HepG2 (cell line): ENCODE data around the gene RASGRP2. TPM values are rescaled to one million over a fixed set of nuclear protein-coding genes. Genes with fewer than 3 reads are reported as not detected.

Experiments used
- ATAC-seq: fragments of 200-7000 bp; cut with Tn5 transposase; 3 replicates; pipeline ENCODE4 v1.9.1; 2020; ENCODE audit warnings: mild to moderate bottlenecking, moderate library complexity
- BruUV-seq: library from RNA; stranded (reverse); fragments of 400-500 nt; replicated peaks from 2 replicates; lab custom pipeline; 2021; lab: Mats Ljungman, UMichigan
- CTCF ChIA-PET: fragments of 300-600 bp; formaldehyde crosslinking; extraction: SDS; loops from one replicate; lab custom pipeline; 2021; ENCODE audit warnings: low total read pairs, inconsistent platforms, low intra/inter-chr PET ratio; lab: Yijun Ruan, JAX
- POLR2A ChIA-PET: fragments of 350-600 bp; sonication (Branson Sonifier 250); formaldehyde crosslinking; loops from one replicate; lab custom pipeline; 2020; ENCODE audit warnings: antibody characterized with exemption, inconsistent platforms; lab: Yijun Ruan, JAX
- DNase-seq: peaks from one replicate; pipeline ENCODE4 v3.0.0-alpha.2; 2015; ENCODE audit warnings: low spot score
- FAIRE-seq: peaks from 3 replicates; lab custom pipeline; 2011; peaks lifted over from hg19 to GRCh38; lab: Jason Lieb, UNC
- H2AFZ ChIP-seq: one replicate; pipeline ENCODE4 v1.6.1; 2011; ENCODE audit warnings: low read length, inconsistent platforms
- H3K27ac ChIP-seq: fragments of 300-600 bp; 3 replicates; pipeline ENCODE4 v1.8.0; 2011; ENCODE audit warnings: mixed run types, mild to moderate bottlenecking, mixed read lengths, low read length, inconsistent platforms; ENCODE audit not compliant: insufficient read depth; ENCODE audit errors: extremely low read length
- H3K27me3 ChIP-seq, 2 experiments: fragments of 200-600 bp in 1 of 2; 2 replicates in 1 of 2; 3 replicates in 1 of 2; pipeline versions ENCODE4 v1.6.0 to v1.8.0; 2011; ENCODE audit warnings: low read length in 2 of 2, mild to moderate bottlenecking in 2 of 2, moderate library complexity in 2 of 2, inconsistent platforms in 1 of 2; ENCODE audit not compliant: insufficient read depth in 2 of 2, control insufficient read depth in 1 of 2
- H3K36me3 ChIP-seq, 2 experiments: fragments of 200-600 bp in 1 of 2; replicated peaks in 1 of 2; 2 replicates in 1 of 2; 3 replicates in 1 of 2; pipeline versions ENCODE4 v1.5.1 to v1.8.0; 2011; ENCODE audit warnings: low read length in 2 of 2, inconsistent platforms in 1 of 2; ENCODE audit not compliant: insufficient read depth in 2 of 2, control insufficient read depth in 1 of 2
- H3K4me1 ChIP-seq: 2 replicates; pipeline ENCODE4 v1.5.1; 2012; ENCODE audit warnings: low read length, inconsistent platforms; ENCODE audit not compliant: insufficient read depth
- H3K4me2 ChIP-seq: 2 replicates; pipeline ENCODE4 v1.6.0; 2011; ENCODE audit warnings: low read depth, low read length, inconsistent platforms
- H3K4me3 ChIP-seq, 3 experiments: fragments of 200-600 bp in 1 of 3; sonication (generic), shearing (Covaris generic) in 1 of 3; replicated peaks in 1 of 3; 2 replicates each; pipeline ENCODE4 v1.5.1; 2011 to 2016; ENCODE audit warnings: low read length in 3 of 3, inconsistent platforms in 2 of 3, low read depth in 2 of 3, mild to moderate bottlenecking in 2 of 3, control low read depth in 1 of 3, mixed read lengths in 1 of 3; ENCODE audit not compliant: insufficient read depth in 1 of 3
- H3K79me2 ChIP-seq: one replicate; pipeline ENCODE4 v1.6.1; 2011; ENCODE audit warnings: low read length, inconsistent platforms; ENCODE audit not compliant: insufficient read depth
- H3K9ac ChIP-seq: 2 replicates; pipeline ENCODE4 v1.6.0; 2011; ENCODE audit warnings: mild to moderate bottlenecking, low read depth, low read length, inconsistent platforms; ENCODE audit not compliant: insufficient read depth
- H3K9me3 ChIP-seq: 2 replicates; pipeline ENCODE4 v1.5.1; 2012; ENCODE audit warnings: mild to moderate bottlenecking, low read length
- H4K20me1 ChIP-seq: 2 replicates; pipeline ENCODE4 v1.6.0; 2011; ENCODE audit warnings: inconsistent platforms, mild to moderate bottlenecking, low read length, moderate library complexity; ENCODE audit not compliant: insufficient read depth
- HNF1A ChIP-seq, 2 experiments: sonication (generic) in 1 of 2; formaldehyde crosslinking in 1 of 2; IDR thresholded peaks; 2 replicates each; pipeline versions ENCODE4 v1.4.0 to v1.6.1; 2016 to 2020; ENCODE audit warnings: borderline replicate concordance in 1 of 2, low read depth in 1 of 2, mild to moderate bottlenecking in 1 of 2, missing genetic modification reagents in 1 of 2
- MIXL1 ChIP-seq: IDR thresholded peaks from 2 replicates; pipeline ENCODE4 v1.6.1; 2016
- MLLT10 ChIP-seq: sonication (generic); formaldehyde crosslinking; IDR thresholded peaks from 2 replicates; pipeline ENCODE4 v1.4.0; 2020; ENCODE audit warnings: missing genetic modification reagents
- PHF20 ChIP-seq: sonication (generic); formaldehyde crosslinking; IDR thresholded peaks from 2 replicates; pipeline ENCODE4 v1.5.0; 2020; ENCODE audit warnings: mild to moderate bottlenecking, missing genetic modification reagents
- ZFP62 ChIP-seq: sonication (generic); formaldehyde crosslinking; IDR thresholded peaks from 2 replicates; pipeline ENCODE4 v1.4.0; 2020; ENCODE audit warnings: missing genetic modification reagents
- ZNF367 ChIP-seq: sonication (generic); formaldehyde crosslinking; IDR thresholded peaks from 2 replicates; pipeline ENCODE4 v1.4.0; 2020; ENCODE audit warnings: missing genetic modification reagents, borderline replicate concordance
- ZNF44 ChIP-seq: sonication (generic); formaldehyde crosslinking; IDR thresholded peaks from 2 replicates; pipeline ENCODE4 v1.5.1; 2020; ENCODE audit warnings: mild to moderate bottlenecking, missing genetic modification reagents
- ZNF598 ChIP-seq: sonication (generic); formaldehyde crosslinking; IDR thresholded peaks from 2 replicates; pipeline ENCODE4 v1.5.1; 2020; ENCODE audit warnings: mild to moderate bottlenecking, missing genetic modification reagents, borderline replicate concordance
- ZNF674 ChIP-seq: sonication (generic); formaldehyde crosslinking; IDR thresholded peaks from 2 replicates; pipeline ENCODE4 v1.5.0; 2020; ENCODE audit warnings: low read depth, mild to moderate bottlenecking, missing genetic modification reagents
- ZNF800 ChIP-seq: sonication (generic); formaldehyde crosslinking; IDR thresholded peaks from 2 replicates; pipeline ENCODE4 v1.4.0; 2020; ENCODE audit warnings: missing genetic modification reagents
- WGBS: methylation state at CpG from one replicate; pipeline ENCODE4 v1.1.6; 2017; ENCODE audit warnings: low lambda C conversion rate; 5-methylcytosine and 5-hydroxymethylcytosine counted together
- in situ Hi-C: cut with HindIII; loops from 2 replicates; pipeline ENCODE4 v1.10.0; 2017; ENCODE audit warnings: low pct_unique_long_range_greater_than_20kb; ENCODE audit not compliant: extremely low pct_ligation_motif_present
- intact Hi-C: fragments of 100-400 bp; cut with micrococcal nuclease; formaldehyde crosslinking; loops from one replicate; pipeline ENCODE4 v1.10.0; 2022; ENCODE audit not compliant: unreplicated experiment
- polyA plus RNA-seq, 8 experiments: library from polyadenylated mRNA; depleted of rRNA in 3 of 8; stranded (reverse) in 7 of 8; unstranded in 1 of 8; fragments of >200 nt; fragmentation: Illumina TruSeq in 4 of 8; extraction: Trizol in 4 of 8; gene quantifications; 2 replicates each; pipeline versions ENCODE4 v1.2.1 to v1.2.3, GENCODE V29; 2011 to 2016; ENCODE audit warnings: low read depth in 4 of 8, missing spikeins in 1 of 8, mixed read lengths in 1 of 8; ENCODE audit not compliant: insufficient read depth in 1 of 8
- total RNA-seq, 5 experiments: library from RNA; depleted of rRNA; stranded (reverse); fragments of >200 nt; fragmentation: Illumina TruSeq; extraction: Trizol; gene quantifications; 2 replicates each; pipeline ENCODE4 v1.2.3, GENCODE V29; 2016; ENCODE audit warnings: low read depth in 1 of 5
- TF ChIP-seq, protein P1 (sequence below): sonication (generic); formaldehyde crosslinking; IDR thresholded peaks from 2 replicates; pipeline ENCODE4 v1.4.0; 2020; ENCODE audit warnings: missing genetic modification reagents
- TF ChIP-seq, protein P2 (sequence below): sonication (generic); formaldehyde crosslinking; IDR thresholded peaks from 2 replicates; pipeline ENCODE4 v1.5.0; 2020; ENCODE audit warnings: missing genetic modification reagents

Gene RASGRP2
- total and polyA plus RNA-seq, 2 of the 13 experiments (the other 11 are each of a cell fraction or from before 2014, with no cell fraction given), result 0.61 TPM; not detected in 1

DNA sequence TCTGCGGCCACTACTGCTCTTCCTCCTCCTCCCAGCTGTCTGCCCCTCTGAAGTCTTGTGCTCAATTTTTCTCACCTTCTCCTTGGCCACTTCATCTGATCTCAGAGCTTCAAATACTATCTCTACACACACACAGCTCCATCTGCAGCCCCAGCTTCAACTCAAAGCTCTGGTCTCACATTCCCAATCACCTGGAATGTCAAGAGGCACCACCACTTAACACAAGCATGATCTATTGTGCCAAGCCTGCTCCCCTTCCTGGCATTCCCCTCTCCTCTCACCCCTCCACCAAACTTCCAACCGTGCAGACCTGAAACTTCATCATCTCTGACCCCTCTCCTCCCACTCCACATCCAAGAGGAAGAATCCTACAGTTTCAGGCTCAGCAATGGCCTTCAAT is 38.4 kb downstream of the RASGRP2 start:
- POLR2A ChIA-PET, result no interaction called here
- in situ Hi-C loops, result no loop called here
- no peaks in the 10 kb centered on the region for H4K20me1 ChIP-seq
- DNase-seq (no peak), FAIRE-seq (no peak), ATAC-seq (no peak)
- TF ChIP-seq PHF20 (CRISPR knock-in tag) (no peak), ZNF674 (CRISPR knock-in tag) (no peak), MLLT10 (no peak), ZNF44 (CRISPR knock-in tag) (no peak), ZNF367 (CRISPR knock-in tag) (no peak), ZNF598 (CRISPR knock-in tag) (no peak), HNF1A (IDR thresholded peaks at IDR 0.05; ENCODE audit: low read depth) (no peak), HNF1A (CRISPR knock-in tag; IDR thresholded peaks at IDR 0.05; ENCODE audit: borderline replicate concordance) (no peak), MIXL1 (no peak), ZFP62 (CRISPR knock-in tag) (no peak), ZNF800 (no peak)
- TF ChIP-seq, protein P1, sequence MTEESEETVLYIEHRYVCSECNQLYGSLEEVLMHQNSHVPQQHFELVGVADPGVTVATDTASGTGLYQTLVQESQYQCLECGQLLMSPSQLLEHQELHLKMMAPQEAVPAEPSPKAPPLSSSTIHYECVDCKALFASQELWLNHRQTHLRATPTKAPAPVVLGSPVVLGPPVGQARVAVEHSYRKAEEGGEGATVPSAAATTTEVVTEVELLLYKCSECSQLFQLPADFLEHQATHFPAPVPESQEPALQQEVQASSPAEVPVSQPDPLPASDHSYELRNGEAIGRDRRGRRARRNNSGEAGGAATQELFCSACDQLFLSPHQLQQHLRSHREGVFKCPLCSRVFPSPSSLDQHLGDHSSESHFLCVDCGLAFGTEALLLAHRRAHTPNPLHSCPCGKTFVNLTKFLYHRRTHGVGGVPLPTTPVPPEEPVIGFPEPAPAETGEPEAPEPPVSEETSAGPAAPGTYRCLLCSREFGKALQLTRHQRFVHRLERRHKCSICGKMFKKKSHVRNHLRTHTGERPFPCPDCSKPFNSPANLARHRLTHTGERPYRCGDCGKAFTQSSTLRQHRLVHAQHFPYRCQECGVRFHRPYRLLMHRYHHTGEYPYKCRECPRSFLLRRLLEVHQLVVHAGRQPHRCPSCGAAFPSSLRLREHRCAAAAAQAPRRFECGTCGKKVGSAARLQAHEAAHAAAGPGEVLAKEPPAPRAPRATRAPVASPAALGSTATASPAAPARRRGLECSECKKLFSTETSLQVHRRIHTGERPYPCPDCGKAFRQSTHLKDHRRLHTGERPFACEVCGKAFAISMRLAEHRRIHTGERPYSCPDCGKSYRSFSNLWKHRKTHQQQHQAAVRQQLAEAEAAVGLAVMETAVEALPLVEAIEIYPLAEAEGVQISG (CRISPR knock-in tag), result no peak
- TF ChIP-seq, protein P2, sequence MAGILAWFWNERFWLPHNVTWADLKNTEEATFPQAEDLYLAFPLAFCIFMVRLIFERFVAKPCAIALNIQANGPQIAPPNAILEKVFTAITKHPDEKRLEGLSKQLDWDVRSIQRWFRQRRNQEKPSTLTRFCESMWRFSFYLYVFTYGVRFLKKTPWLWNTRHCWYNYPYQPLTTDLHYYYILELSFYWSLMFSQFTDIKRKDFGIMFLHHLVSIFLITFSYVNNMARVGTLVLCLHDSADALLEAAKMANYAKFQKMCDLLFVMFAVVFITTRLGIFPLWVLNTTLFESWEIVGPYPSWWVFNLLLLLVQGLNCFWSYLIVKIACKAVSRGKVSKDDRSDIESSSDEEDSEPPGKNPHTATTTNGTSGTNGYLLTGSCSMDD (CRISPR knock-in tag), result no peak
- no peak overlapping the region for H3K9ac ChIP-seq
- no peaks in the 10 kb centered on the region for H3K79me2 ChIP-seq
- H3K4me3 ChIP-seq, result no peak overlapping the region
- H3K4me2 ChIP-seq, result no peak overlapping the region
- intact Hi-C loops, result no loop called here
- CTCF ChIA-PET, result no interaction called here
- peaks cover 3 to 37% of the 10 kb centered on the region in 2 experiments; a peak in 4 of 5 replicates for H3K27me3 ChIP-seq
- 3% methylated on average over 2 of the region's 2 CpGs for WGBS
- H3K27ac ChIP-seq, result no peak overlapping the region
- no peak overlapping the region for H2AFZ ChIP-seq
- no peaks in the 10 kb centered on the region for H3K4me1 ChIP-seq
- no peaks in the 10 kb centered on the region for H3K36me3 ChIP-seq
- BruUV-seq, result no TSS peak
- H3K9me3 ChIP-seq, result no peaks in the 10 kb centered on the region
